GM15510 (cell line): ENCODE results near the gene ZMYM4.

Experiments used
- POLR2A ChIP-seq: IDR thresholded peaks from 3 replicates; pipeline ENCODE4 v1.6.1; 2011; ENCODE audit warnings: borderline replicate concordance; ENCODE audit not compliant: insufficient read length; ENCODE audit errors: extremely low read depth

ZMYM4 gene

DNA sequence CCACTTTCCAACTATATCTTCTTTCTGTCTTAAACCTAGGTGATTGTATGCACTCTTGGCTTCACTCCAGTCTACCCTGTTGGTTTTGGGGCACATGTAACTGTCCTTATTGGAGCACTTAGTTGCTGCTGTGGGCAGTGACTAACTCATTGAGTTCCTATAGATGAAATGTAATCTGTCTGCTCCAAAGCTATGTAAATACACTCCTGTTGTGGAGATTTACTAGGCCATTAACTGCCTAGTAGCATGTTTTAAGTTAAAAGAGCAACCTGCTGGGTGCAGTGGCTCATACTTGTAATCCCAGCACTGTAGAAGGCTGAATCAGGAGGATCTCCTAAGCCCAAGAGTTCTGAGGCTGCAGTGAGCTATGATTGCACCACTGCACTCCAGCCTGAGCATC is 137.6 kb downstream of the ZMYM4 start:
- no peak for TF ChIP-seq POLR2A

DNA sequence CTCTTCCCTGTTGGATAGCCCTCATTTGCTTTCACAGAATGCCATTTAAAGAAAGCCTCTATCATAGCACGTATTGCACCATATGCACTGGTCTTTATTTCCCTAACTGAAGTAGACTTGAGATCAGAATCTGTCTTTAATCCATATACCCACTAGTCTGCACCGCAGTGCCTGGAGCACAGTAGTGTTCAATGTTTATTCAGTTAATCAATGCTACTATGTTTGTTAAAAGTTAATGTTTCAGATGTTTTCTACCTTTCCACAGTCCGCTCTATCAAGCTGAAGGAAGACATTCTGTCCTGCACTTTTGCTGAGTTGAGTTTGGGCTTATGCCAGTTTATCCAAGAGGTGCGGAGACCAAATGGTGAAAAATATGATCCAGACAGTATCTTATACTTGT is 139.2 kb downstream of the ZMYM4 start:
- TF ChIP-seq POLR2A, result no peak

DNA sequence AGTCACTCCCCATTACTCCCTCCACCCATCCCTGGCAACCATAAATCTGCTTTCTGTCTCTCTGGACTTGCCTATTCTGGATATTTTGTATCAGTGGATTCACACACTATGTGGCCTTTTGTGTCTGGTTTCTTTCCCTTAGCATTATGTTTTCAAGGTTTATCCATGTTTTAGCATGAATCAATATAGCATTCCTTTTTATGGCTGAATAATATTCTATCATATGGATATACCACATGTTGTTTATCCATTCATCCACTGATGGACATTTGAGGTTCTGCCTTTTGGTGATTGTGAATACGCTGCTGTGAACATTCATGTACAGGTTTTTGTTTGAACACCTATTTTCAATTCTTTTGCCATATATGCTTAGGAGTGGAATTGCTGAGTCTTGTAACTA is 140.4 kb downstream of the ZMYM4 start:
- TF ChIP-seq POLR2A, result no peak

DNA sequence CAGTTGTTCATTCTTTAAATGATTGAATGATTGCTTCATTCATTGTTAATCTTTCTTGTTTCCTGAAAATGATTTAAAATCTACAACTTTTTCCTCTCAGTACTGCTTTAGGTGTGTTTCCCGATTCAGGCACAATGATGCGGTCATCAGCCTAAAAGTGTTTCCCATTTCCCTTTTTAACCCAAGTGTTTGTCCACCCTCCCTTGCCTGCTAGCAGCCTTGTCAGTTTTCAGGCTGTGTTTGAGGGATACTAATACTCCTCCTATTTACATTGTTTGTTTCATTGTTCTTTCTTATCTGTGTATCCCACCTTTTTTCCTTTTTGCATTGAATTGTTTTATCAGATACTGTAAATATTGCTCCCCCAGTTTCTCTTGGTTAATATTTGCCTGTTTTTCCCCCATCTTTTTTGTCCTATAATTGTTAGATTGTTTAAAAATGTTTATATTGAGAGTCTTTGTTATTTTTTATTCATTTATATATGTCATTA is 157.6 kb downstream of the ZMYM4 start:
- no peak for TF ChIP-seq POLR2A

DNA sequence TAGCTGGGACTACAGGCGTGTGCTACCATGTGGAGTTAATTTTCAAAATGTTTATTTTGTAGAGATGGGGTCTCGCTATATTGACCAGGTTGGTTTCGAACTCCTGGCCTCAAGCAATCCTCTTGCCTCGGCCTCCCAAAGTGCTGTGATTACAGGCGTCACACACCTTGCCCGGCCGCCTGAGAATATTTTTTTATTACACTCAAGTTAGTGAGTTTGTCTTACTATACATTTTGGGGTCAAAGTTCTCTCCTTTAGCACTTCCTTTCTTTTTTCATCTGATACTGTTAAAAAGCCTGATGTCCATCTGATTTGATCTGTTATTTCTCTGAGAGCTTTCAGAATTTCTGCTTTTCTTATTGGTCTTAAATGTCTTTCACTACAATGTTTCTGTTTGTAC is 159.9 kb downstream of the ZMYM4 start:
- TF ChIP-seq POLR2A, result no peak

DNA sequence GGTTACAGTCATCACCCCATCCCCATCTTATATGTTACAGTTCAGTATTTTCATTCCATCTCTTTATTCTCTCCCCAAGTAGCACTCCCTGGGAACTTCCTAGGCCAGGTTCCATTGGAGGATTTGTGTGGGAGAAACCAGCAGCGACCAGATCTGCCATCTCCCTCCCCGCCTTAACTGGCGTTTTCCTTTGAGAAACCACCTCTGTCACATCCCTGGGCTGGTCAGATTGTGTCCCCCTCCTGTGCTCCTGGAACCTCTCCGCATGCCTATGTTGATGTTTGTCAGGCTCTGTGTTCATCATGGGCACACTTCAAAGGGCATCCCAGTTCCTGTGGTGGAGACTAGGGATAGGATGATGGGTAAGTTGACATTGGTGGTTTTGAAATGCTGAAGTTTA is 162.3 kb downstream of the ZMYM4 start:
- no peak for TF ChIP-seq POLR2A

DNA sequence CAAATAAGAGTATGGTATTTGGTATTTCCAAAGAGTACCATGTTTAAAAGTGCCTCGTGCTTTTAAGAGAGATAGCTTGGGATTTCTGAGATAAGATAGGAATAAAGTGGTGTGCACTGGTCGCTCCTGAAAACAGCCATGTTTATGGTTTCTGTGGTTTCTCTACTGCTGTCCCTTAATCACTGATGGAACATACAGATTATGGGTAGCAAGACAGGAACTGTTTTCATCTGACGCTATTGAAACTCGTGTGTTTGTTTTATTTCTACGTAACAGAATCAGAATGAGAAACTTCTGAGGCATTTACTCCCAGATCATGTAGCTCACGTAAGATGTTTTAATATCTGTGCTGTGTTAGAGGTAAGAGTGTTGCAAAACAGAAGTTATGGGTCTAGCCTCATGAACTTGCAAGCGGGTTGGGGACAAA is 162.7 kb downstream of the ZMYM4 start:
- TF ChIP-seq POLR2A, result no peak

DNA sequence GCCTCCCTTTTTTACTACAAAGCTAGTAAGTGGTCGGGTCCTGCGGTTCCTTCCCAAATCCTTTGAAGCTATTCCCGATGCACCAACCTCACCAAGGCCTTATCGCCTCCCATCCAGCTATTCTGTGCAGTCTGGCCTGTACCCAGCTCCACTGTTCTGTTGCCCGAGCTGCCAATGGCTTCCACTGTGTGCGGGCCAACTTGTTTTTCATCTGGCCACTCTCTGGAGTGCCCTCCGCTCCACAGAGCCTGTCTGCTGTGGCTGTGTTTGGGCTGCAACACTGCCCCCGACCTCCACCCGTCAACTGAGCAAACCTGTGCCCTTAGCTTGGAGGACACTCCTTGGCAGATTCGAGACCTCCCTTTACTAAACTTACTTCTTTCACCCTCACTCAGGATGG is 163.7 kb downstream of the ZMYM4 start:
- no peak for TF ChIP-seq POLR2A

DNA sequence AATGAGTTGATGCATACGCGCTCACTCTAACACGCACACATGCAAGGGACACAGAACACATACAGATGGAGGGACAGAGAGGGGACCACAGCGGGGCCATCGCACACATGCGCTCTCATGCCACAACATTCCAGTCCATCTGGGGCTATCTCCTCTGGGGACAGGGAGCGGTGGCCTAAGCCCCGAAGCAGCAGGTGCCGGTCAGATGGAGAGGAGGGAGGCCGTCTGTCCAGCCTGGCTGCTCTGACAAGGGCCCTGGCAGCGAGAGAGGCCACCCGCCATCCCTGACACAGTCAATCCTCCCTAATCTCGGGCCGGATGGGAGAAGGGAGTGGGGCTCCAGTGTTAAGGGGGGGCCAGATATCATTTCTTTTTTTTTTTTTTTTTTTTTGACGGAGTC is 165.2 kb downstream of the ZMYM4 start:
- TF ChIP-seq POLR2A, result no peak

DNA sequence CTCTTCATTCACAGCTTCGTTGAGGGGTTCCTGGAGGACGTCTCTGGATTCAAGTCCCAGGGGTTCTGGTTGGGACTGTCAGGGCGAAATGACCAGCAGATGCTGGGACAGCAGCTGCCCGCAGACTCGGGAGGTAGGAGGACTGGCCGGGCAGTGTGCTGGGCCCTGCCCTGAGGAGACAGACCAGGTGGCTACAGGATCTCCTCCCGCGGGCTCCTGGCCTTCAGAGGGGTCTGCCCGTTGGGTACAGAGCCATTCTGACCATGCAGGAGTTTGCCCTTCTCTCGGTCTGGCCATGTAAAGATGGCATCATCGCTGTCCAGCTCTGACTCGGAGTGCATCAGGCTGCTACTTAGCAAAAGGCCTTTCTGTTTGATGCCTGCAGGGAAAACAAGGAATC is 166.2 kb downstream of the ZMYM4 start:
- TF ChIP-seq POLR2A, result no peak

DNA sequence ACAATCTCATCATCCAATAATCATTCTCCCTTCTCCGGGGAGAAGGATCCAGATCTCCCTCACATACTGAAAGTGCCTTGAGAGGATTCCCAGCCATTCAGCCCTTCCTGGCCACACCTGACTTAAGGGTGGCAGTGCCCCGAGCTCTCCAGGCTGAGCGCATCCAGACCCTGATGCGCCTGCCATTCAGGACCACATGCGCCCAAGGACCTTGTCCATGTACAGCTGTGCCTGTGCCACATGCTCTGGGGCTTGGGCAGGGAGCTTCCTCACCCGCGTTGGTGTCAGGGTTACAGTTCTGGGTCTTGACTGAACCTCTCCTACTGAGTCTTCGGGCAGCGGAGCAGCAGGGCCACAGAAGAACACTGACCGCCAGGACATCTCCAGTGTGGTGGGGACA is 167.6 kb downstream of the ZMYM4 start:
- TF ChIP-seq POLR2A, result no peak

DNA sequence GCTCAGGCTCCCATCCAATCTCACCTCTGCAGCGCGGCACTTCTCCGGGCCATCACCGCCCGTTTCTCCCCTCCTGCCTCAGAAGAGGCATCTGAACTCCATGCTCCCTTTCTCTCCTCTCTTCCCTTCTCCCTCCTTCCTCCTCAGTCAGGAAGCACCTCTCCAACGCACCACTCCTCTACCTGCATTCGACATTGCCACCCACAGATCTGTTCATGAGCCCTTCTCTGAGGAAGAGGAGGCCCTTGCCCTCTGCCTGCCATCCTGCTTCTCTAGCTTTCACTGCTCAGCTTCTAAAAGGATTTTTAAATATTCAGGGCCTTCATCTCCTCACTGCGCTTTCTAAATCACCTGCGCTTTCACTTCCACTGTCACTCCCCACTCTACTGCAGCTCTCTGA is 168.7 kb downstream of the ZMYM4 start:
- TF ChIP-seq POLR2A, result no peak

DNA sequence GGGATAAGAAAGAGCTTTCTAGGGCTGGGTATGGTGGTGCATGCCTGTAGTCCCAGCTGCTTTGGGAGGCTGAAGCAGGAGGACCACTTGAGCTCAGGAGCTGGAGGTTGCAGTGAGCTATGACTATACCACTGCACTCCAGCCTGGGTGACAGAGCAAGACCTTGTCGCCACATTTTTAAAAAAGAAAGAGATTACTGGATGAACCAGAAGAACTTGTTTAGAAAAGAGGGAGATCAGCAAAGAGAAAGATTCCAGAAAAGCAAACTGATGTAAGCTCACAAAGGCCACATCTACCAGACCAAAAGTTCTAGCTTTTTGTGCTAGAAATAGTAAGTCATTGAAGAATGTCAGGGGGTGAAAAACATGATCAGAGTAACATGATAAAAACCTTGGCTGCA is 171.1 kb downstream of the ZMYM4 start:
- no peak for TF ChIP-seq POLR2A

DNA sequence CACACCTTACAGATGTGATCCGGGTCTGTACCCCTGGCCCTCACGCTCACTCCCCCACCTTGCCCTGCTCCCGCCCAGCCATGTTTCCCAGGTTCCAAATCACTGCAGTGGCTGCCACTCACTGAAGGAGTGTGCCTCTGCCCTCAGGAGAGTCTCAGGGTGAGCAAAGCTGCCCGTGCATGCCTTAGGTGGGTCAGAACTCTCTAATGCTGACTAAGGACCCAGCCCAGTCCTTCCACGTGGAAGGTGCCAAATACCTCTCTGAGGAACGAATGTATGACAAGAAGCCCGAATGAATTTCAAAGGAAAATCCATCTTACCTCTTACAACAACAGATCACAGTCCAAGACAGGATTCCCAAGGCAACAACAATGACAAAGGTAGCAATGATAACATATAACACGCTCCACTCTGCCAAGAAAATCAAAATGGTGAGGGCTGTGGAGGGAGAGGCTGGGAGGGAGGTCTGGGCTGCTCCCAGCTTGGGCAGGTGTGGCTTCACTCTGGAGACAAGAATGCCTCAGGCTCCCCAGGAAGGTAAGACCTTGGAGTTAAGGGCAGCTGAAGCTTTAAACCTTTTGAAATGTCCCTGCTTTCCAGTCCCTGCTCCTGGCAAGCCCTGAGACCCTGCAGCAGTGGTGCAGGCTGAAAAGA is 173.5 kb downstream of the ZMYM4 start:
- no peak for TF ChIP-seq POLR2A

DNA sequence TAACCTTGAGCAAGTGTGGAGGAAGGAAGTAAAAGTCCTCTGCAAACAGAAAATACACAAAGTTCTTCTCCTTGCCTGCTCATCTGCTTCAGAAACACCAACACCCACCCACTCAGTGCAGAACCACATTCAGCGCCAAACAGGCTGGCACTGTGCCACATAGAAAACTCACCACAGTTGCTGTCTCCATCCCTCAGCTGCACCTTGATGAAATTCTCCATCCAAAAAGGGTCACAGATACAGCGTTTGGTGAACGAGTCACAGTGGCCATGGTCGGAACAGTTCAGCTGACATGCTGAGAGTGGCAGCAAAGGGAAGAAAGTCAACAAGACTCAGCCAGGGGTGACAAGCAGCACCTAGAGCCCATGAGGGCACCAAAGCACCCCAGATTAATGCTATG is 174.2 kb downstream of the ZMYM4 start:
- no peak for TF ChIP-seq POLR2A

DNA sequence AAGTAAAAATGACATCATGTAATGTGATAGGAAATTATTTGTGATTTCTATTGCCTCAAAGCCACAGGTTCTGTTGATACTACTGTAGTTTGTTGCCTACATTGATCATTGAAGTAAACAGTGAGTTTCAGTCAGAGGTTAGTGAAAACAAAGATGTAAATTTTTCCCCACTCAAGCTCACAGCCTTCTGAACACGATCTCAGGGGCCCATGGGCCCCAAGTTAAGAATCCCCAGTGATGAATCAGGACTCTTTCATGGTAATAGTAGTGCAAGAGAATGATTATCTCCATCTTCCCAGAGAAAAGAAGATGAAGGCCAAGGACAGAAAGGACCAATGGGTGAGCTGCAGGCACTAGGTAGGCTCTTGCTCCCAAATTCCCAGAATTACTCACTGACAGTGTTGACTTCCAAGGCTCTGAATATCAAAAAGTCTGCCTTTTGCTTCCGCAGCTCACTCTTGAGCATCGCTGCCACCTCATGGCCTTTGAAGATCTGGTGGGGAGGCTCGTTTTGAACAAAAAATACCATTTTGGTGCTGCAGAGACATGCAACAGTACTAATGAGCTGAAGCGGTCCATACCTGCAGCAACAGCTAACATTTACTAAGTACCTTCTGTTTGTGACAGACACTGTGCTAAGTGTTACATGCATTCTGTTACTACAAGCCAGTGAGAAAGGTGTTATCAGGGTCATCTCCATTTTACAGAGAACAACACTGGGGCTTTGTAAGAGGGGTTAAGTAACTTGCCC is 175.4 kb downstream of the ZMYM4 start:
- no peak for TF ChIP-seq POLR2A
